Central memory CD8-positive, alpha-beta T cell (primary cell): ENCODE results near the gene TMTC2.

Experiments
- ATAC-seq: fragments of 150-1000 bp; cut with Tn5 transposase; replicated peaks from 2 replicates; pipeline ENCODE4 v1.10.0; 2022; ENCODE audit warnings: mild to moderate bottlenecking, moderate FRiP score, moderate number of reproducible peaks; ENCODE audit not compliant: poor library complexity, severe bottlenecking; ENCODE audit errors: extremely low read depth
- DNase-seq, 2 donors: peaks; one replicate each; pipeline ENCODE4 v3.0.0; 2021; ENCODE audit warnings: low spot score in 2 of 2
- H3K27ac Mint-ChIP-seq: one replicate; pipeline ENCODE4 v1.8.0; 2022; ENCODE audit warnings: low read depth, mild to moderate bottlenecking, moderate library complexity, mixed read lengths
- H3K27me3 Mint-ChIP-seq: one replicate; pipeline ENCODE4 v1.8.0; 2022; ENCODE audit warnings: mixed read lengths
- H3K36me3 Mint-ChIP-seq: one replicate; pipeline ENCODE4 v1.8.0; 2022; ENCODE audit warnings: mild to moderate bottlenecking, moderate library complexity, mixed read lengths; ENCODE audit not compliant: insufficient read depth
- H3K4me1 Mint-ChIP-seq: one replicate; pipeline ENCODE4 v1.8.0; 2022; ENCODE audit warnings: mixed read lengths
- H3K4me3 Mint-ChIP-seq: one replicate; pipeline ENCODE4 v1.8.0; 2022; ENCODE audit warnings: mild to moderate bottlenecking, moderate library complexity, mixed read lengths
- H3K9me3 Mint-ChIP-seq: one replicate; pipeline ENCODE4 v1.8.0; 2022; ENCODE audit warnings: mixed read lengths

Gene TMTC2

GRCh38 chr12:83015390-83016217 lies 328.9 kb downstream of the TMTC2 start:
- H3K27ac Mint-ChIP-seq: no peak overlapping the region
- H3K36me3 Mint-ChIP-seq: no peaks in the 10 kb centered on the region
- DNase-seq (no peak), ATAC-seq (no peak)
- no peaks in the 10 kb centered on the region for H3K27me3 Mint-ChIP-seq
- no peak overlapping the region for H3K4me3 Mint-ChIP-seq
- H3K9me3 Mint-ChIP-seq: peaks cover under 1% of the 10 kb centered on the region
- H3K4me1 Mint-ChIP-seq: no peaks in the 10 kb centered on the region

GRCh38 chr12:83016218-83016835 lies 329.6 kb downstream of the TMTC2 start:
- no peak for ATAC-seq
- Mint-ChIP-seq H3K9me3 (no peaks in the 10 kb centered on the region), H3K36me3 (no peaks in the 10 kb centered on the region), H3K4me3 (no peak overlapping the region), H3K27ac (no peak overlapping the region), H3K4me1 (no peaks in the 10 kb centered on the region), H3K27me3 (no peaks in the 10 kb centered on the region)
- DNase-seq: no peak

- no peak for ATAC-seq
- H3K36me3 Mint-ChIP-seq: peaks cover 2% of the 10 kb centered on the region
- H3K4me3 Mint-ChIP-seq: no peak overlapping the region
- H3K9me3 Mint-ChIP-seq: no peaks in the 10 kb centered on the region
- no peak overlapping the region for H3K27ac Mint-ChIP-seq
- DNase-seq: no peak
- no peaks in the 10 kb centered on the region for H3K4me1 Mint-ChIP-seq
- no peaks in the 10 kb centered on the region for H3K27me3 Mint-ChIP-seq
Measured at GRCh38 chr12:83016991-83017390, 330.3 kb downstream of the TMTC2 start.

- Mint-ChIP-seq H3K9me3 (no peaks in the 10 kb centered on the region), H3K36me3 (peaks cover 2% of the 10 kb centered on the region), H3K27me3 (no peaks in the 10 kb centered on the region), H3K4me3 (no peak overlapping the region), H3K4me1 (no peaks in the 10 kb centered on the region), H3K27ac (no peak overlapping the region)
- DNase-seq (no peak), ATAC-seq (no peak)
Measured at GRCh38 chr12:83018088-83018487, 331.4 kb downstream of the TMTC2 start.

- no peak for DNase-seq
- no peaks in the 10 kb centered on the region for H3K4me1 Mint-ChIP-seq
- H3K27me3 Mint-ChIP-seq: no peaks in the 10 kb centered on the region
- H3K27ac Mint-ChIP-seq: no peak overlapping the region
- ATAC-seq: no peak
- H3K9me3 Mint-ChIP-seq: no peaks in the 10 kb centered on the region
- no peak overlapping the region for H3K4me3 Mint-ChIP-seq
- no peaks in the 10 kb centered on the region for H3K36me3 Mint-ChIP-seq
Measured at GRCh38 chr12:83027021-83027723, 340.5 kb downstream of the TMTC2 start.

GRCh38 chr12:83031196-83031595 lies 344.5 kb downstream of the TMTC2 start:
- no peak for ATAC-seq
- Mint-ChIP-seq H3K27me3 (no peaks in the 10 kb centered on the region), H3K9me3 (no peaks in the 10 kb centered on the region), H3K27ac (no peak overlapping the region), H3K4me1 (no peaks in the 10 kb centered on the region), H3K36me3 (no peaks in the 10 kb centered on the region), H3K4me3 (no peak overlapping the region)
- DNase-seq: no peak

- no peak for ATAC-seq
- Mint-ChIP-seq H3K4me1 (no peaks in the 10 kb centered on the region), H3K9me3 (no peaks in the 10 kb centered on the region), H3K27me3 (no peaks in the 10 kb centered on the region), H3K27ac (no peak overlapping the region), H3K36me3 (no peaks in the 10 kb centered on the region), H3K4me3 (no peak overlapping the region)
- no peak for DNase-seq
Measured at GRCh38 chr12:83036847-83037246, 350.1 kb downstream of the TMTC2 start.

GRCh38 chr12:83039413-83039812 lies 352.7 kb downstream of the TMTC2 start:
- no peak overlapping the region for H3K27ac Mint-ChIP-seq
- ATAC-seq (no peak), DNase-seq (no peak)
- no peaks in the 10 kb centered on the region for H3K4me1 Mint-ChIP-seq
- H3K4me3 Mint-ChIP-seq: no peak overlapping the region
- no peaks in the 10 kb centered on the region for H3K27me3 Mint-ChIP-seq
- no peaks in the 10 kb centered on the region for H3K36me3 Mint-ChIP-seq
- no peaks in the 10 kb centered on the region for H3K9me3 Mint-ChIP-seq

- H3K27ac Mint-ChIP-seq: no peak overlapping the region
- no peaks in the 10 kb centered on the region for H3K36me3 Mint-ChIP-seq
- H3K27me3 Mint-ChIP-seq: no peaks in the 10 kb centered on the region
- H3K4me1 Mint-ChIP-seq: no peaks in the 10 kb centered on the region
- DNase-seq: no peak
- no peak overlapping the region for H3K4me3 Mint-ChIP-seq
- ATAC-seq: no peak
- no peaks in the 10 kb centered on the region for H3K9me3 Mint-ChIP-seq
Measured at GRCh38 chr12:83040339-83040738, 353.6 kb downstream of the TMTC2 start.

GRCh38 chr12:83040991-83041390 lies 354.3 kb downstream of the TMTC2 start:
- no peaks in the 10 kb centered on the region for H3K27me3 Mint-ChIP-seq
- no peak for ATAC-seq
- no peak for DNase-seq
- H3K27ac Mint-ChIP-seq: no peak overlapping the region
- H3K9me3 Mint-ChIP-seq: no peaks in the 10 kb centered on the region
- H3K4me1 Mint-ChIP-seq: no peaks in the 10 kb centered on the region
- no peak overlapping the region for H3K4me3 Mint-ChIP-seq
- H3K36me3 Mint-ChIP-seq: no peaks in the 10 kb centered on the region

GRCh38 chr12:83042441-83043200 lies 355.9 kb downstream of the TMTC2 start:
- H3K4me3 Mint-ChIP-seq: no peak overlapping the region
- no peak overlapping the region for H3K27ac Mint-ChIP-seq
- no peaks in the 10 kb centered on the region for H3K9me3 Mint-ChIP-seq
- no peaks in the 10 kb centered on the region for H3K4me1 Mint-ChIP-seq
- ATAC-seq: no peak
- no peak for DNase-seq
- H3K27me3 Mint-ChIP-seq: no peaks in the 10 kb centered on the region
- no peaks in the 10 kb centered on the region for H3K36me3 Mint-ChIP-seq

GRCh38 chr12:83044736-83045135 lies 358.0 kb downstream of the TMTC2 start:
- H3K27me3 Mint-ChIP-seq: no peaks in the 10 kb centered on the region
- H3K9me3 Mint-ChIP-seq: peaks cover 5% of the 10 kb centered on the region
- ATAC-seq: no peak
- H3K4me1 Mint-ChIP-seq: no peaks in the 10 kb centered on the region
- no peak overlapping the region for H3K27ac Mint-ChIP-seq
- no peak for DNase-seq
- H3K36me3 Mint-ChIP-seq: no peaks in the 10 kb centered on the region
- H3K4me3 Mint-ChIP-seq: no peak overlapping the region
